ENCODE results near the gene HOXA4. TPM values are rescaled to one million over a fixed set of nuclear protein-coding genes. Genes with fewer than 3 reads are reported as not detected.

Gene HOXA4
- total RNA-seq, 4 donors from 2014 or later: 1.3 to 2.9 (median 2.0) TPM

DNA sequence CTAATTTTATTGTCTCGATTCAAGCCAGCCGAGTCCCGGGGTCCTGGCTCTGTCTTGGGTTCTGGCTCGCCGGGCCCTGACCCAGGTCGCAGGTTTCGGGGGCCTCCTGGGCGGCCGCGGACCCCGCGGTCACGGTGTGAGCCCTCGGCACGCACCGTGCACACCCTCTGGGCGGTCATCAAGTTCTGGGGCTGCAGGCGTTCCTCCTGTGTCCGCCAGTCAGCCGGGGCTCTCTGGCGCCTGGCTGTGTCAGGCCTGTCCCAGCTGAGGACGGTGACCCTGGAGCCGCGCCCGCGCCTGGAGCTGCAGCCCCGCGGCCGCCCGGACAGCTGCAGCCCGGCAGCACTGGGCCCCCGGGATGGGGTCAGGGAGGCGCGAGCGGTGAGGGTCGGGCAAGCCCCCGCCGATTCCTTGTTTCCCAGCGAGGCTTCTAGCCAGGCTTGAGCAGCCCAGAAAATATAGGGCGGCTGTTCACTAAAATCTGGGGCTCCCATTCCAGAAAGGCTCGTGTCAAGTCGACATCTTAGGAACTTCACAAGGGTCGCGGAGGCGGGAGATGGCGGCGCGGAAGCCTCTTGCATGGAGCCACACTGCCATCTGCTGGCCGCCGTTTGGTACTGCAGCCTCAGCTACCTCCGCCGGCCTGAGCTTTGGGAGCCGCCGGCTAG is 30.1 kb upstream of the HOXA4 start:
- peak; percentile 90 to 99 for DNase-seq (ENCODE audit: low spot score in 2 of 2)
- WGBS, 2 donors: 3% methylated on average over 26 to 38 of the region's 54 CpGs
- intact Hi-C loops (cut with DNase I; ENCODE audit: low total_unique reads): loop anchor here (5.0 to 10.0 kb wide), 2 partner anchors 793 to 956 kb away; partner anchors contain the start of genes CBX3 and HNRNPA2B1
- TF ChIP-seq CTCF (IDR thresholded peaks at IDR 0.05): peak in 2 of 3 donors; percentile 50 to 99
- TF ChIP-seq POLR2A (IDR thresholded peaks at IDR 0.05): no peak
- H3K4me3 ChIP-seq (ENCODE audit: low read depth, poor library complexity, severe bottlenecking): peak overlapping the region; percentile 44

DNA sequence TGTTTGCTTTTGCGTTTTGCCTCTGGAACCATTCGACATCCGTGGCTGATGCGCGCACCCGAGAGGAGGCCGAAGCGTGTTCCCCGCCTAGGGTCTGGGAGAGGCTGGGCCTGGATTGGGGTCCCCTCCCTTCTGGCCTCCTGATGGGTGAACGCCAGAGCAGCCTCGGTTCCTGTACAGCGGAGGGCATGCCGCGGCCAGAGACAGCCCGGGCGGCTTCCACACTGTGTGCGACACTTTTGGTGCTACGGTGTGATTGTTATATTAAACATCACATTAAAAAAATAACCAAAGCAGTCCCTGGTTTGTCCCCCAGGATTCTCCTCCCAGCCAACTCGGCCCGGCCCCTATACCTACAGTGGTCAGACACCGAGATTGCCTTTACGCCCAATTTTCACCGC is 29.6 kb upstream of the HOXA4 start:
- intact Hi-C loops (cut with DNase I; ENCODE audit: low total_unique reads): loop anchor here (5.0 to 10.0 kb wide), 2 partner anchors 793 to 955 kb away; partner anchors contain the start of genes CBX3 and HNRNPA2B1
- TF ChIP-seq POLR2A (IDR thresholded peaks at IDR 0.05) (no peak), CTCF (IDR thresholded peaks at IDR 0.05) (no peak)
- WGBS, 2 donors: 47 to 50% methylated on average over 21 to 23 of the region's 23 CpGs
- no peak overlapping the region for H3K4me3 ChIP-seq (ENCODE audit: low read depth, poor library complexity, severe bottlenecking)
- peak in 1 of 2 donors; percentile 87 for DNase-seq (ENCODE audit: low spot score in 2 of 2)

DNA sequence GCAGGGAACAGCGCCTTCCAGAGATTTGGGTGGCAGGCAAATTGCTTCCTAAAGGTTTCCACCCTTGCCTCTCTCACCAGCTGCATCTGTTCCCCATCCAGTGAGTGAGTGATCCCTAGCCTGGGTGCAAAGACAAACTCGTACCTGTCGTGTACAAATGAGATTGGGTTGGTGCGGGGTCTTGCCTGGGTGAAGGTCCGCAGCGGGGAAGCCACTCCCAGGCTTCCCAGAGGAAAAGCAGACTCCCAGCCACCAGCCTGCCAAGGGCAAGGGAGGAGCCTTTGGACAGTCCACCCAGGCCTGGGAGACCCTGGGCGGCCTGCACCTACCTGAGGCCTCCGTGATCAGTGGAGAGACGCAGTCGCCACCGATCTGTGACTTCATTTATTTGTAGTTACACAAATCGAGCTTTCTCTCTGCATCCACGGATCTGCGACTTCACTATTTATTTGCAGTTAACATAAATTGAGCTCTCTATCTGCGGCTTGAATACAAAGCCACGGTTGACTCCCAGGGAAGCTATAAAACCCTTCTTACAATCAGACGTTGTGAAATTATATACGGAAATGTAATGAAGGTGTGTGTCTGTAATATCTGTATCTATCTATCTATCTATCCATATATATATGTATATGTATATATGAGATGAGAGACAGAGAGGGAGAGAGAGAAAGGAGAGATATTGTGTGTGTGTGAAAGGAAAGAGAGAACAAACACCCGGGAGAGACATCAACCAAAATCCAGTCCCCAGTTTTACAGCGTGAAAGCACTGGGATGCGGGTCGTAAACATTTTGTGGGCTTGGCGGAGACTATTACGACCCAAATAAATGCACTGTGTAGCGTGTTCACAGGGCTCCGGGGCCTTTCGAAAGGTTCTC is 28.9 kb upstream of the HOXA4 start:
- peak in 1 of 2 donors; percentile 83 for DNase-seq (ENCODE audit: low spot score in 2 of 2)
- TF ChIP-seq POLR2A (IDR thresholded peaks at IDR 0.05) (no peak), CTCF (IDR thresholded peaks at IDR 0.05) (no peak)
- intact Hi-C loops (cut with DNase I; ENCODE audit: low total_unique reads): loop anchor here (5.0 to 10.0 kb wide), 2 partner anchors 792 to 955 kb away; partner anchors contain the start of genes CBX3 and HNRNPA2B1
- WGBS, 2 donors: 53 to 56% methylated on average over 27 of the region's 27 CpGs
- no peak overlapping the region for H3K4me3 ChIP-seq (ENCODE audit: low read depth, poor library complexity, severe bottlenecking)

DNA sequence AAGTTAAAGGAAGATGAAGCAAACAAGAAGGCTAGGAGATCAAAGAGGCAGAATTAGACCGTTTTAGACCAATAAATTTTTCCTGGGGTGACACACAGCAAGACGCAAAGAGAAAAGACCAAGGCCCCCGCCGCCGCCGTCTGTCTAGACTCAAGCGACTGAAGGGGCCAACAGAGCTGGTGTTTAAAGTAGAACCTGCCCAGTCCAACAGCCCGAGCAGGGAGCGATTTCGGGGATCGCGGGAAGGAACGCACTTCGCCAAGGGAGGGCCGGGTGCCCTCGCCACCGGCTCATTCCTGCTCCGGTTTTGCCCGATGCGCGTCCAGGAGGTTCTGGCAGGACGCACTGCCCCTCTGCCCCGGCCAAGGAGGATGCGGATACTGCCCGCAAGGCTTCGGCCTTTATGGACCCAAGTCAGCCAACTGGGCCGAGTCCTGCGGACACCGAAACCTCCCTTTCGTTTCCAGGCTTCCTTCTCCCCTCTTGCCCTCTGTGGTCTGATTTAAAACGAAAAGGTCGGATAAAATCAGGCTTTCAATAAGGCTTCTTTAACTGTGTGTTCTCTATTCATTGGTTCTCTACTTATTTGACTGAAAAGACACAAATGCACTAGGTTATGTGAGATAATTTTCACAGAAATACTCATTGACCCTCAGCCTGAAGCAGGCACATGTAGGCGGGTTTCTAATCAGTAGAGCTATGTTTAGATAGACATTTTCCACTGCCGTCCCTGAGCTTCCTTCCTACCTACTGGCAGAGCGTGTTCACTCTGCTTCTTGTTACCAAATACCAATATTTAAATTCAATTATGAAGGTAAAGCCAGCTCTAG is 28.1 kb upstream of the HOXA4 start:
- DNase-seq (ENCODE audit: low spot score in 2 of 2): peak in 1 of 2 donors; percentile 87
- H3K4me3 ChIP-seq (ENCODE audit: low read depth, poor library complexity, severe bottlenecking): no peak overlapping the region
- no peak for TF ChIP-seq POLR2A (IDR thresholded peaks at IDR 0.05)
- no peak for TF ChIP-seq CTCF (IDR thresholded peaks at IDR 0.05)
- 37 to 58% methylated on average over 30 to 35 of the region's 35 CpGs for WGBS, 2 donors
- intact Hi-C loops (cut with DNase I; ENCODE audit: low total_unique reads): no loop called here

- no peak for TF ChIP-seq POLR2A (IDR thresholded peaks at IDR 0.05)
- TF ChIP-seq CTCF (IDR thresholded peaks at IDR 0.05): no peak
- intact Hi-C loops (cut with DNase I; ENCODE audit: low total_unique reads): no loop called here
- peak; percentile 14 to 85 for DNase-seq (ENCODE audit: low spot score in 2 of 2)
- WGBS, 2 donors: 56 to 71% methylated on average over 30 of the region's 30 CpGs
- no peak overlapping the region for H3K4me3 ChIP-seq (ENCODE audit: low read depth, poor library complexity, severe bottlenecking)
Measured at GRCh38 chr7:27157702-27158431, 27.3 kb upstream of the HOXA4 start.
